Activated CD4-positive, alpha-beta memory T cell treated with anti-CD3 and anti-CD28 coated beads, Interleukin-2, amount 10 ng/mL, durations not matched to agents 7 days and 5 days (primary cell): ENCODE measurements around the gene NBPF15. TPM values are rescaled to one million over a fixed set of nuclear protein-coding genes. Genes with fewer than 3 reads are reported as not detected.
"Not testable (repeated sequence)": the region's sequence is repeated elsewhere in the genome, so short reads cannot be mapped to it uniquely, and the experiment has no call there.

ENCODE experiments used
- CTCF ChIA-PET: fragments of 350-600 bp; sonication (Branson Sonifier 250); formaldehyde crosslinking; loops from one replicate; lab custom pipeline; 2021; ENCODE audit warnings: antibody characterized with exemption, inconsistent platforms; lab: Charles Lee
- POLR2A ChIA-PET: fragments of 350-600 bp; sonication (Branson Sonifier 250); formaldehyde crosslinking; loops from one replicate; lab custom pipeline; 2021; ENCODE audit warnings: antibody characterized with exemption; lab: Charles Lee
- DNase-seq: peaks from one replicate; pipeline ENCODE4 v3.0.0-alpha.2; 2020
- H3K27ac Mint-ChIP-seq: one replicate; pipeline ENCODE4 v1.8.0; 2021; ENCODE audit warnings: mild to moderate bottlenecking, mixed read lengths
- H3K27me3 Mint-ChIP-seq: one replicate; pipeline ENCODE4 v1.8.0; 2021; ENCODE audit warnings: mixed read lengths
- H3K36me3 Mint-ChIP-seq: one replicate; pipeline ENCODE4 v1.8.0; 2021; ENCODE audit warnings: low read depth, mixed read lengths
- H3K4me1 Mint-ChIP-seq: one replicate; pipeline ENCODE4 v1.8.0; 2021; ENCODE audit warnings: mixed read lengths
- H3K4me3 Mint-ChIP-seq: one replicate; pipeline ENCODE4 v1.8.0; 2021; ENCODE audit warnings: mild to moderate bottlenecking, mixed read lengths
- H3K9me3 Mint-ChIP-seq: one replicate; pipeline ENCODE4 v1.8.0; 2021; ENCODE audit warnings: mixed read lengths
- total RNA-seq, 2 experiments: library from RNA; stranded (reverse); gene quantifications; one replicate each; pipeline ENCODE4 v1.2.3, GENCODE V29; 2021

The NBPF15 gene
- total RNA-seq, 2 experiments from 2014 or later: 81.0 to 90.5 TPM

- CTCF ChIA-PET, H3K4me1 Mint-ChIP-seq, DNase-seq, H3K27me3 Mint-ChIP-seq, H3K36me3 Mint-ChIP-seq, H3K9me3 Mint-ChIP-seq, POLR2A ChIA-PET: not testable (repeated sequence)
- Mint-ChIP-seq H3K27ac (peak overlapping the region; percentile 94), H3K4me3 (peak overlapping the region; percentile 86)
Observed at GRCh38 chr1:144413404-144414118, 47.9 kb downstream of the NBPF15 start.

GRCh38 chr1:144412491-144413403, 48.7 kb downstream of the NBPF15 start:
- Mint-ChIP-seq H3K4me1 (peaks cover 12% of the 10 kb centered on the region), H3K27ac (peak overlapping the region; percentile 94), H3K4me3 (peak overlapping the region; percentile 86)
- POLR2A ChIA-PET: interaction anchor here (0.6 to 1.6 kb wide), 6 partner anchors 111 to 1053 kb away, joined by 3 to 69 read pairs (median 11); no protein-coding TSS in a partner anchor
- CTCF ChIA-PET, H3K27me3 Mint-ChIP-seq, H3K36me3 Mint-ChIP-seq, H3K9me3 Mint-ChIP-seq: not testable (repeated sequence)
- DNase-seq: peak; percentile 94

- H3K9me3 Mint-ChIP-seq, H3K27me3 Mint-ChIP-seq, H3K36me3 Mint-ChIP-seq, CTCF ChIA-PET: not testable (repeated sequence)
- Mint-ChIP-seq H3K27ac (peak overlapping the region; percentile 94), H3K4me3 (peak overlapping the region; percentile 86), H3K4me1 (peaks cover 16% of the 10 kb centered on the region)
- DNase-seq: peak; percentile 87
- POLR2A ChIA-PET: interaction anchor here (0.6 to 1.6 kb wide), 6 partner anchors 112 to 1053 kb away, joined by 3 to 69 read pairs (median 11); no protein-coding TSS in a partner anchor
Observed at GRCh38 chr1:144412068-144412471, 49.4 kb downstream of the NBPF15 start.

GRCh38 chr1:144402807-144403206, 58.7 kb downstream of the NBPF15 start:
- H3K27ac Mint-ChIP-seq, H3K4me1 Mint-ChIP-seq, DNase-seq, H3K9me3 Mint-ChIP-seq, CTCF ChIA-PET, POLR2A ChIA-PET, H3K36me3 Mint-ChIP-seq, H3K27me3 Mint-ChIP-seq, H3K4me3 Mint-ChIP-seq: not testable (repeated sequence)

- DNase-seq, H3K9me3 Mint-ChIP-seq, H3K4me3 Mint-ChIP-seq, POLR2A ChIA-PET, H3K27ac Mint-ChIP-seq, H3K27me3 Mint-ChIP-seq, CTCF ChIA-PET, H3K4me1 Mint-ChIP-seq, H3K36me3 Mint-ChIP-seq: not testable (repeated sequence)
Observed at GRCh38 chr1:144371651-144372050, 89.8 kb downstream of the NBPF15 start.

Other genes starting within 250 kb of the NBPF15 start
- gene PPIAL4E, start 88.0 kb downstream of the NBPF15 start, total RNA-seq: under 1 TPM in 1 of 2 experiments, not detected in 1; 0.45 TPM
- not detected for gene PPIAL4F, start 131.2 kb upstream of the NBPF15 start, total RNA-seq